Sigmoid colon (tissue), 4 donors: ENCODE data around the gene KCNAB3.

Experiments used
- CTCF ChIP-seq, 4 experiments: fragments of 450-650 bp in 3 of 4; fragments of 200-600 bp in 1 of 4; IDR thresholded peaks; one replicate each; pipeline ENCODE4 v1.5.1; 2016 to 2019; ENCODE audit warnings: antibody characterized with exemption in 4 of 4, mild to moderate bottlenecking in 3 of 4, moderate library complexity in 2 of 4
- POLR2A ChIP-seq, 2 donors: fragments of 450-650 bp; IDR thresholded peaks; one replicate each; pipeline ENCODE4 v1.6.1; 2016; ENCODE audit warnings: antibody characterized with exemption in 2 of 2, mild to moderate bottlenecking in 2 of 2, moderate library complexity in 2 of 2
- POLR2AphosphoS5 ChIP-seq, 4 donors: sonication (generic); formaldehyde crosslinking; IDR thresholded peaks; one replicate each; pipeline ENCODE4 v1.6.1; 2017; ENCODE audit warnings: antibody characterized with exemption in 4 of 4

- TF ChIP-seq CTCF (IDR thresholded peaks at IDR 0.05) (no peak), POLR2AphosphoS5 (IDR thresholded peaks at IDR 0.05) (no peak), POLR2A (IDR thresholded peaks at IDR 0.05) (no peak)
These were observed 44.9 kb downstream of the KCNAB3 start for GRCh38 chr17:7884581-7885366.
